Neuron (in vitro differentiated cells): ENCODE data around the gene TPRG1.

ENCODE experiments used
- H2AFZ ChIP-seq: one replicate; pipeline ENCODE4 v1.6.1; 2013; ENCODE audit warnings: low read depth, mild to moderate bottlenecking, inconsistent platforms, low read length, moderate library complexity
- H3K27me3 ChIP-seq: one replicate; pipeline ENCODE4 v1.6.1; 2013; ENCODE audit warnings: low read length; ENCODE audit not compliant: insufficient read depth
- H3K36me3 ChIP-seq: one replicate; pipeline ENCODE4 v1.6.1; 2013; ENCODE audit warnings: low read length; ENCODE audit not compliant: insufficient read depth
- H3K4me1 ChIP-seq: one replicate; pipeline ENCODE4 v1.6.1; 2013; ENCODE audit warnings: low read length; ENCODE audit not compliant: insufficient read depth
- H3K4me3 ChIP-seq: 2 replicates; pipeline ENCODE4 v1.5.1; 2013; ENCODE audit warnings: mild to moderate bottlenecking, low read length, moderate library complexity
- H3K9me3 ChIP-seq: one replicate; pipeline ENCODE4 v1.6.1; 2013; ENCODE audit warnings: low read length

TPRG1 gene

GRCh38 chr3:189171707-189172106, at the start of gene TPRG1:
Gene TPRG1 (plus strand): TSS chr3:189171971. CDS start chr3:189207385, 35,414 bp downstream.
- Histone ChIP-seq H3K36me3 (no peaks in the 10 kb centered on the region), H3K4me3 (no peak within 1 kb of the TSS), H2AFZ (no peak within 1 kb of the TSS), H3K9me3 (no peaks in the 10 kb centered on the region), H3K27me3 (no peaks in the 10 kb centered on the region), H3K4me1 (no peaks in the 10 kb centered on the region)

GRCh38 chr3:189122110-189122509, 49.7 kb upstream of the TPRG1 start:
- Histone ChIP-seq H3K4me1 (no peaks in the 10 kb centered on the region), H2AFZ (no peak overlapping the region), H3K4me3 (no peak overlapping the region)

GRCh38 chr3:189122526-189123205, 49.1 kb upstream of the TPRG1 start:
- Histone ChIP-seq H3K9me3 (no peaks in the 10 kb centered on the region), H3K4me1 (no peaks in the 10 kb centered on the region), H3K27me3 (no peaks in the 10 kb centered on the region), H3K36me3 (no peaks in the 10 kb centered on the region), H2AFZ (no peak overlapping the region), H3K4me3 (no peak overlapping the region)

More at GRCh38 chr3:189122110-189122509, 49.7 kb upstream of the TPRG1 start:
- Histone ChIP-seq H3K36me3 (no peaks in the 10 kb centered on the region), H3K27me3 (no peaks in the 10 kb centered on the region), H3K9me3 (no peaks in the 10 kb centered on the region)

GRCh38 chr3:189123595-189124387, 48.0 kb upstream of the TPRG1 start:
- no peaks in the 10 kb centered on the region for H3K9me3 ChIP-seq
- no peak overlapping the region for H2AFZ ChIP-seq
- H3K36me3 ChIP-seq = no peaks in the 10 kb centered on the region
- H3K27me3 ChIP-seq = no peaks in the 10 kb centered on the region
- no peak overlapping the region for H3K4me3 ChIP-seq
- no peaks in the 10 kb centered on the region for H3K4me1 ChIP-seq

GRCh38 chr3:189132231-189132671, 39.5 kb upstream of the TPRG1 start:
- H3K4me3 ChIP-seq = no peak overlapping the region
- no peaks in the 10 kb centered on the region for H3K9me3 ChIP-seq
- no peak overlapping the region for H2AFZ ChIP-seq
- no peaks in the 10 kb centered on the region for H3K4me1 ChIP-seq
- H3K36me3 ChIP-seq = no peaks in the 10 kb centered on the region
- no peaks in the 10 kb centered on the region for H3K27me3 ChIP-seq

- Histone ChIP-seq H3K4me3 (no peak overlapping the region), H3K9me3 (no peaks in the 10 kb centered on the region), H3K4me1 (no peaks in the 10 kb centered on the region), H2AFZ (no peak overlapping the region), H3K27me3 (no peaks in the 10 kb centered on the region), H3K36me3 (no peaks in the 10 kb centered on the region)
Measured at GRCh38 chr3:189132839-189133238, 38.9 kb upstream of the TPRG1 start.

GRCh38 chr3:189133768-189134167, 38.0 kb upstream of the TPRG1 start:
- Histone ChIP-seq H3K4me1 (no peaks in the 10 kb centered on the region), H3K4me3 (no peak overlapping the region), H2AFZ (no peak overlapping the region), H3K27me3 (no peaks in the 10 kb centered on the region), H3K36me3 (no peaks in the 10 kb centered on the region), H3K9me3 (no peaks in the 10 kb centered on the region)

GRCh38 chr3:189137416-189137815, 34.4 kb upstream of the TPRG1 start:
- H3K27me3 ChIP-seq = no peaks in the 10 kb centered on the region
- H3K4me1 ChIP-seq = no peaks in the 10 kb centered on the region
- no peaks in the 10 kb centered on the region for H3K36me3 ChIP-seq
- no peak overlapping the region for H2AFZ ChIP-seq
- no peaks in the 10 kb centered on the region for H3K9me3 ChIP-seq
- H3K4me3 ChIP-seq = no peak overlapping the region

GRCh38 chr3:189138901-189139610, 32.7 kb upstream of the TPRG1 start:
- Histone ChIP-seq H3K4me1 (no peaks in the 10 kb centered on the region), H3K4me3 (no peak overlapping the region), H3K27me3 (no peaks in the 10 kb centered on the region), H3K36me3 (no peaks in the 10 kb centered on the region), H2AFZ (no peak overlapping the region), H3K9me3 (no peaks in the 10 kb centered on the region)

GRCh38 chr3:189139611-189139940, 32.2 kb upstream of the TPRG1 start:
- Histone ChIP-seq H3K9me3 (no peaks in the 10 kb centered on the region), H3K36me3 (no peaks in the 10 kb centered on the region), H3K27me3 (no peaks in the 10 kb centered on the region), H3K4me3 (no peak overlapping the region), H3K4me1 (no peaks in the 10 kb centered on the region), H2AFZ (no peak overlapping the region)

- no peak overlapping the region for H2AFZ ChIP-seq
Measured at GRCh38 chr3:189142527-189142926, 29.2 kb upstream of the TPRG1 start.

GRCh38 chr3:189143321-189143720, 28.4 kb upstream of the TPRG1 start:
- no peak overlapping the region for H2AFZ ChIP-seq
- no peaks in the 10 kb centered on the region for H3K4me1 ChIP-seq
- no peaks in the 10 kb centered on the region for H3K9me3 ChIP-seq
- no peaks in the 10 kb centered on the region for H3K36me3 ChIP-seq
- no peak overlapping the region for H3K4me3 ChIP-seq
- no peaks in the 10 kb centered on the region for H3K27me3 ChIP-seq

More at GRCh38 chr3:189142527-189142926, 29.2 kb upstream of the TPRG1 start:
- no peak overlapping the region for H3K4me3 ChIP-seq
- no peaks in the 10 kb centered on the region for H3K4me1 ChIP-seq
- H3K27me3 ChIP-seq = no peaks in the 10 kb centered on the region
- no peaks in the 10 kb centered on the region for H3K9me3 ChIP-seq
- H3K36me3 ChIP-seq = no peaks in the 10 kb centered on the region

- no peaks in the 10 kb centered on the region for H3K9me3 ChIP-seq
- no peaks in the 10 kb centered on the region for H3K27me3 ChIP-seq
- no peak overlapping the region for H3K4me3 ChIP-seq
- H3K4me1 ChIP-seq = no peaks in the 10 kb centered on the region
- H3K36me3 ChIP-seq = no peaks in the 10 kb centered on the region
- no peak overlapping the region for H2AFZ ChIP-seq
Measured at GRCh38 chr3:189143771-189144170, 28.0 kb upstream of the TPRG1 start.
